Fibroblast of skin of right quadriceps (primary cell): ENCODE data around the gene CD37.
A peak's percentile ranks its signal among the peaks of the same experiment; 100 is the strongest.

Experiments
- DNase-seq: peaks from one replicate; pipeline ENCODE4 v3.0.0-alpha.2; 2013

CD37 gene

GRCh38 chr19:49383599-49383998 is 48.4 kb downstream of the CD37 start:
- DNase-seq = no peak

- DNase-seq = peak; percentile 27
These were observed 52.7 kb downstream of the CD37 start, which contains the start of gene KASH5 for GRCh38 chr19:49387936-49388372. Gene KASH5 (plus strand): TSS chr19:49388249. CDS start chr19:49390884, 2,635 bp downstream.

- no peak for DNase-seq
These were observed 54.2 kb downstream of the CD37 start for GRCh38 chr19:49389406-49389805.
